ENCODE measurements around the gene MARS1. TPM values are rescaled to one million over a fixed set of nuclear protein-coding genes. Genes with fewer than 3 reads are reported as not detected.
A peak's percentile ranks its signal among the peaks of the same experiment; 100 is the strongest.

MARS1 gene
- total RNA-seq, 2 donors from 2014 or later, result 254 to 263 TPM

GRCh38 chr12:57521525-57522010, 33.7 kb downstream of the MARS1 start:
- DNase-seq, result peak; percentile 88
- H3K4me1 Mint-ChIP-seq, result peaks cover 40% of the 10 kb centered on the region
- Histone ChIP-seq H3K9me3 (ENCODE audit: control insufficient read depth, low read length) (no peaks in the 10 kb centered on the region), H3K36me3 (ENCODE audit: control insufficient read depth, insufficient read depth, low read length) (peaks cover 53% of the 10 kb centered on the region), H3K27me3 (ENCODE audit: control insufficient read depth, insufficient read depth, low read length, poor library complexity, severe bottlenecking) (no peaks in the 10 kb centered on the region), H3K4me1 (ENCODE audit: control insufficient read depth, insufficient read depth, low read length) (peaks cover 3% of the 10 kb centered on the region), H3K27ac (ENCODE audit: low read depth, low read length) (peak overlapping the region; percentile 84), H3K9ac (ENCODE audit: extremely low read depth, low read length, poor library complexity, severe bottlenecking) (peak overlapping the region; percentile 17), H3K4me3 (ENCODE audit: low read length) (peak overlapping the region; percentile 84)
- H3K9me3 Mint-ChIP-seq, result no peaks in the 10 kb centered on the region
- no peaks in the 10 kb centered on the region for H3K27me3 Mint-ChIP-seq (ENCODE audit: insufficient read depth)
- peaks cover 33% of the 10 kb centered on the region for H3K36me3 Mint-ChIP-seq (ENCODE audit: low read depth)
- 26 to 32% methylated on average over 16 to 17 of the region's 17 CpGs for WGBS, 2 experiments (ENCODE audit: insufficient coverage in 1 of 2, insufficient read length in 1 of 2)
- peak overlapping the region; percentile 94 for H3K27ac Mint-ChIP-seq
- H3K4me3 Mint-ChIP-seq, result peak overlapping the region; percentile 93
- TF ChIP-seq, protein P1, sequence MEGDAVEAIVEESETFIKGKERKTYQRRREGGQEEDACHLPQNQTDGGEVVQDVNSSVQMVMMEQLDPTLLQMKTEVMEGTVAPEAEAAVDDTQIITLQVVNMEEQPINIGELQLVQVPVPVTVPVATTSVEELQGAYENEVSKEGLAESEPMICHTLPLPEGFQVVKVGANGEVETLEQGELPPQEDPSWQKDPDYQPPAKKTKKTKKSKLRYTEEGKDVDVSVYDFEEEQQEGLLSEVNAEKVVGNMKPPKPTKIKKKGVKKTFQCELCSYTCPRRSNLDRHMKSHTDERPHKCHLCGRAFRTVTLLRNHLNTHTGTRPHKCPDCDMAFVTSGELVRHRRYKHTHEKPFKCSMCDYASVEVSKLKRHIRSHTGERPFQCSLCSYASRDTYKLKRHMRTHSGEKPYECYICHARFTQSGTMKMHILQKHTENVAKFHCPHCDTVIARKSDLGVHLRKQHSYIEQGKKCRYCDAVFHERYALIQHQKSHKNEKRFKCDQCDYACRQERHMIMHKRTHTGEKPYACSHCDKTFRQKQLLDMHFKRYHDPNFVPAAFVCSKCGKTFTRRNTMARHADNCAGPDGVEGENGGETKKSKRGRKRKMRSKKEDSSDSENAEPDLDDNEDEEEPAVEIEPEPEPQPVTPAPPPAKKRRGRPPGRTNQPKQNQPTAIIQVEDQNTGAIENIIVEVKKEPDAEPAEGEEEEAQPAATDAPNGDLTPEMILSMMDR (conservative IDR thresholded peaks at IDR 0.05), result peak; percentile 32

- H3K36me3 ChIP-seq (ENCODE audit: control insufficient read depth, insufficient read depth, low read length), result peaks cover 53% of the 10 kb centered on the region
- Mint-ChIP-seq H3K36me3 (ENCODE audit: low read depth) (peaks cover 32% of the 10 kb centered on the region), H3K27ac (peak within 1 kb of the TSS; percentile 94), H3K9me3 (no peaks in the 10 kb centered on the region), H3K4me3 (peak within 1 kb of the TSS; percentile 93), H3K4me1 (peaks cover 40% of the 10 kb centered on the region), H3K27me3 (ENCODE audit: insufficient read depth) (no peaks in the 10 kb centered on the region)
- WGBS, 2 experiments (ENCODE audit: insufficient coverage in 1 of 2, insufficient read length in 1 of 2), result 1 to 7% methylated on average over 5 to 56 of the region's 57 CpGs
- H3K27me3 ChIP-seq (ENCODE audit: control insufficient read depth, insufficient read depth, low read length, poor library complexity, severe bottlenecking), result no peaks in the 10 kb centered on the region
- TF ChIP-seq, protein P1 (conservative IDR thresholded peaks at IDR 0.05), result no peak
- H3K27ac ChIP-seq (ENCODE audit: low read depth, low read length), result peak within 1 kb of the TSS; percentile 84
- peak; percentile 97 for DNase-seq
- H3K4me1 ChIP-seq (ENCODE audit: control insufficient read depth, insufficient read depth, low read length), result peaks cover 3% of the 10 kb centered on the region
- H3K9me3 ChIP-seq (ENCODE audit: control insufficient read depth, low read length), result no peaks in the 10 kb centered on the region
- H3K9ac ChIP-seq (ENCODE audit: extremely low read depth, low read length, poor library complexity, severe bottlenecking), result peak within 1 kb of the TSS; percentile 71
- peak within 1 kb of the TSS; percentile 98 for H3K4me3 ChIP-seq (ENCODE audit: low read length)
These were observed 34.4 kb downstream of the MARS1 start, which contains the start of gene MBD6 for GRCh38 chr12:57522011-57522886. MBD6 (plus strand) TSS chr12:57522824; CDS start chr12:57524304, 1,480 bp downstream.

DNA sequence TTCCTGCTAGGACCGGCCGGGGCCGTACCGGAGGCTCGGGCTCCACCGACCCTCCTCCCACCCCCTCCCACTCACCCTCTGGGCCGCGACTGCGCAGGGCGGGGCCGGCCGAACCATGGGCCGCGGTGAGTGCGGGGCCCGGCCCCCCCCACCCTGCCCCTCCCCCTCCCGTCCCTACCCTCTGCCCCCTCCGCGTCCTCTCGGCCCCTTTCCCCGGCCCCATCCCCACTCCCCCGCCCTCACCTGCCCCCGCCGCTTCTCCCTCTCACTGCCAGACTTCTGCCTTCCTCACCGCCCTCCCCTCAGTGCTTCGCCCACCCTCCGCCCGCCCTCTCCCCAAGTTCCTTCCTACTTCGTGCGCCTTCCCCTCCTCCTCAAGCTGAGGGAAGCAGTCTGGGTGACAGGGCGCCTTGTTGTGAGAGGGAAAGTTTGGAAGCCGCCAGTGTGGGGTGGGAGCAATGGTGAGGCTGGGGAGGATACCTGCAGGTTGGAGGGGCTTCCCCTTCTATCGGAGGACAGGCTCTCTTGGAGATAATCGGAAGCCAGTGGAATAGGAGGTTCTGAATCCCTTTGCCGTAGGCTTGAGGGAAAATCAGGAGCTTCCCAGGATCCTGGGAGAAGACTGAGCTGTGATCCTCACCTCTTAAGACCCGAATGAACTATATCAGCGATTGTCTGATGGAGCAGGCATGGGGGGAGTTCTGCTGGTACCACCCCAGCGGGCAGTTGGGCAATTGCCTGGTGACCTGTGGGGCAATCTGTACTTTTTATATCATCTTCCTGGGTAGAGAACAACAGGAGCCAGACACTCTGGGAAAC, 35.2 kb downstream of the MARS1 start:
- Histone ChIP-seq H3K27ac (ENCODE audit: low read depth, low read length) (peak overlapping the region; percentile 48), H3K4me1 (ENCODE audit: control insufficient read depth, insufficient read depth, low read length) (peaks cover 3% of the 10 kb centered on the region), H3K9me3 (ENCODE audit: control insufficient read depth, low read length) (no peaks in the 10 kb centered on the region), H3K9ac (ENCODE audit: extremely low read depth, low read length, poor library complexity, severe bottlenecking) (peak overlapping the region; percentile 71), H3K4me3 (ENCODE audit: low read length) (peak overlapping the region; percentile 98), H3K36me3 (ENCODE audit: control insufficient read depth, insufficient read depth, low read length) (peaks cover 53% of the 10 kb centered on the region), H3K27me3 (ENCODE audit: control insufficient read depth, insufficient read depth, low read length, poor library complexity, severe bottlenecking) (no peaks in the 10 kb centered on the region)
- H3K36me3 Mint-ChIP-seq (ENCODE audit: low read depth), result peaks cover 27% of the 10 kb centered on the region
- peak; percentile 88 for DNase-seq
- H3K4me1 Mint-ChIP-seq, result peaks cover 35% of the 10 kb centered on the region
- TF ChIP-seq, protein P1 (conservative IDR thresholded peaks at IDR 0.05), result no peak
- H3K9me3 Mint-ChIP-seq, result no peaks in the 10 kb centered on the region
- H3K27me3 Mint-ChIP-seq (ENCODE audit: insufficient read depth), result no peaks in the 10 kb centered on the region
- WGBS, 2 experiments (ENCODE audit: insufficient coverage in 1 of 2, insufficient read length in 1 of 2), result 2 to 5% methylated on average over 4 to 15 of the region's 38 CpGs
- peak overlapping the region; percentile 90 for H3K27ac Mint-ChIP-seq
- peak overlapping the region; percentile 93 for H3K4me3 Mint-ChIP-seq

All from endodermal cell (in vitro differentiated cells).